SK-N-MC (cell line): Measurements from ENCODE around the gene KCNQ1.

Experiments
- EZH2 ChIP-seq: fragments of 200-600 bp; sonication (generic); IDR thresholded peaks from one replicate; pipeline ENCODE4 v1.6.1; 2017; ENCODE audit warnings: antibody characterized with exemption
- FOXP2 ChIP-seq: optimal IDR thresholded peaks from 2 replicates; pipeline ENCODE3; 2011; ENCODE audit warnings: mild to moderate bottlenecking, moderate library complexity; ENCODE audit not compliant: insufficient read depth; ENCODE audit errors: extremely low read length, control extremely low read depth
- POLR2AphosphoS5 ChIP-seq: IDR thresholded peaks from 2 replicates; pipeline ENCODE4 v1.6.1; 2012; ENCODE audit warnings: mild to moderate bottlenecking, low read depth, low read length, borderline replicate concordance

DNA sequence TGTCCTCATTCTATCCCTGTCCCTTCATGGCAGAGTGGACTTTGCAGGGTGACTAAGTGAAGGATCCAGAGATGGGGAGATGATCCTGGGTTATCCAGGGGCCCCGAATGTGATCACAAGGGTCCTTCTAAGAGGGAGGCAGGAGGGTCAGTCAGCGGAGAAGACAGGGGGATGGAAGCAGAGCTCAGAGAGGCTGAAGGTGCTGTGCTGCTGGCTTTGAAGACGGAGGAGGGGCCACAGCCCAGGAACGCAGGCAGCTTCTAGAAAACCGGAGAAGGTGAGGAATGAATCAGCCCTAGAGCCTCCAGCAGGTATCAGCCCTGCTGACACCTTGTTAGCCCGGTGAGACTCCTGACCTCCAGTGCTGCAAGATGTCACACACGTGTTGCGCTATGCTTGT, 377.1 kb downstream of the KCNQ1 start:
- no peak for TF ChIP-seq POLR2AphosphoS5
- no peak for TF ChIP-seq EZH2
- TF ChIP-seq FOXP2, result no peak
